ENCODE results near the gene FCRL5.
"Not testable (repeated sequence)": the region's sequence is repeated elsewhere in the genome, so short reads cannot be mapped to it uniquely, and the experiment has no call there.

Gene FCRL5

GRCh38 chr1:157558119-157558518 lies 5.8 kb upstream of the FCRL5 start:
- H3K9me3 Mint-ChIP-seq, result no peaks in the 10 kb centered on the region
- H3K27ac Mint-ChIP-seq, result no peak overlapping the region
- no peaks in the 10 kb centered on the region for H3K36me3 Mint-ChIP-seq (ENCODE audit: low read depth)
- H3K4me3 Mint-ChIP-seq, result no peak overlapping the region
- peaks cover 4% of the 10 kb centered on the region for H3K27me3 Mint-ChIP-seq (ENCODE audit: low read depth)
- peaks cover 2% of the 10 kb centered on the region for H3K4me1 Mint-ChIP-seq (ENCODE audit: low read depth)

GRCh38 chr1:157548081-157548480 lies 4.2 kb downstream of the FCRL5 start:
- H3K36me3 Mint-ChIP-seq (ENCODE audit: low read depth); H3K4me1 Mint-ChIP-seq (ENCODE audit: low read depth); H3K9me3 Mint-ChIP-seq; H3K27me3 Mint-ChIP-seq (ENCODE audit: low read depth); H3K27ac Mint-ChIP-seq; H3K4me3 Mint-ChIP-seq: not testable (repeated sequence)

GRCh38 chr1:157542676-157543075 lies 9.6 kb downstream of the FCRL5 start:
- Mint-ChIP-seq H3K4me1 (ENCODE audit: low read depth) (no peaks in the 10 kb centered on the region), H3K27ac (no peak overlapping the region)

GRCh38 chr1:157540852-157541251 lies 11.5 kb downstream of the FCRL5 start:
- H3K27me3 Mint-ChIP-seq (ENCODE audit: low read depth), result peaks cover 11% of the 10 kb centered on the region
- H3K9me3 Mint-ChIP-seq, result no peaks in the 10 kb centered on the region
- no peaks in the 10 kb centered on the region for H3K36me3 Mint-ChIP-seq (ENCODE audit: low read depth)
- no peaks in the 10 kb centered on the region for H3K4me1 Mint-ChIP-seq (ENCODE audit: low read depth)
- H3K27ac Mint-ChIP-seq, result no peak overlapping the region
- no peak overlapping the region for H3K4me3 Mint-ChIP-seq

More at GRCh38 chr1:157542676-157543075, 9.6 kb downstream of the FCRL5 start:
- Mint-ChIP-seq H3K9me3 (no peaks in the 10 kb centered on the region), H3K4me3 (no peak overlapping the region), H3K27me3 (ENCODE audit: low read depth) (peaks cover 11% of the 10 kb centered on the region), H3K36me3 (ENCODE audit: low read depth) (no peaks in the 10 kb centered on the region)

GRCh38 chr1:157540160-157540748 lies 12.1 kb downstream of the FCRL5 start:
- Mint-ChIP-seq H3K4me3 (no peak overlapping the region), H3K9me3 (no peaks in the 10 kb centered on the region), H3K27ac (no peak overlapping the region), H3K36me3 (ENCODE audit: low read depth) (no peaks in the 10 kb centered on the region), H3K27me3 (ENCODE audit: low read depth) (peaks cover 11% of the 10 kb centered on the region), H3K4me1 (ENCODE audit: low read depth) (no peaks in the 10 kb centered on the region)

- H3K4me3 Mint-ChIP-seq, result no peak overlapping the region
- H3K36me3 Mint-ChIP-seq (ENCODE audit: low read depth), result no peaks in the 10 kb centered on the region
- H3K27ac Mint-ChIP-seq, result no peak overlapping the region
- no peaks in the 10 kb centered on the region for H3K4me1 Mint-ChIP-seq (ENCODE audit: low read depth)
- H3K9me3 Mint-ChIP-seq, result no peaks in the 10 kb centered on the region
- H3K27me3 Mint-ChIP-seq (ENCODE audit: low read depth), result peaks cover 11% of the 10 kb centered on the region
These were observed 12.7 kb downstream of the FCRL5 start for GRCh38 chr1:157539568-157539967.

- Mint-ChIP-seq H3K27ac (no peak overlapping the region), H3K4me1 (ENCODE audit: low read depth) (no peaks in the 10 kb centered on the region), H3K36me3 (ENCODE audit: low read depth) (no peaks in the 10 kb centered on the region), H3K4me3 (no peak overlapping the region), H3K9me3 (no peaks in the 10 kb centered on the region), H3K27me3 (ENCODE audit: low read depth) (peaks cover 9% of the 10 kb centered on the region)
These were observed 19.7 kb downstream of the FCRL5 start for GRCh38 chr1:157532569-157532968.

- H3K4me1 Mint-ChIP-seq (ENCODE audit: low read depth), result peaks cover 3% of the 10 kb centered on the region
- no peaks in the 10 kb centered on the region for H3K27me3 Mint-ChIP-seq (ENCODE audit: low read depth)
- no peak overlapping the region for H3K27ac Mint-ChIP-seq
- no peaks in the 10 kb centered on the region for H3K9me3 Mint-ChIP-seq
- no peaks in the 10 kb centered on the region for H3K36me3 Mint-ChIP-seq (ENCODE audit: low read depth)
- no peak overlapping the region for H3K4me3 Mint-ChIP-seq
These were observed 28.4 kb downstream of the FCRL5 start for GRCh38 chr1:157523774-157524493.

GRCh38 chr1:157521056-157521455 lies 31.3 kb downstream of the FCRL5 start:
- no peak overlapping the region for H3K4me3 Mint-ChIP-seq
- no peaks in the 10 kb centered on the region for H3K9me3 Mint-ChIP-seq
- no peak overlapping the region for H3K27ac Mint-ChIP-seq
- H3K4me1 Mint-ChIP-seq (ENCODE audit: low read depth), result peaks cover 3% of the 10 kb centered on the region
- H3K36me3 Mint-ChIP-seq (ENCODE audit: low read depth), result no peaks in the 10 kb centered on the region
- no peaks in the 10 kb centered on the region for H3K27me3 Mint-ChIP-seq (ENCODE audit: low read depth)

- Mint-ChIP-seq H3K27ac (no peak overlapping the region), H3K9me3 (no peaks in the 10 kb centered on the region)
These were observed 31.9 kb downstream of the FCRL5 start for GRCh38 chr1:157520386-157520935.

GRCh38 chr1:157519451-157519850 lies 32.9 kb downstream of the FCRL5 start:
- Mint-ChIP-seq H3K4me1 (ENCODE audit: low read depth) (peaks cover 2% of the 10 kb centered on the region), H3K36me3 (ENCODE audit: low read depth) (no peaks in the 10 kb centered on the region), H3K4me3 (no peak overlapping the region), H3K27me3 (ENCODE audit: low read depth) (no peaks in the 10 kb centered on the region), H3K27ac (no peak overlapping the region), H3K9me3 (no peaks in the 10 kb centered on the region)

More at GRCh38 chr1:157520386-157520935, 31.9 kb downstream of the FCRL5 start:
- Mint-ChIP-seq H3K27me3 (ENCODE audit: low read depth) (no peaks in the 10 kb centered on the region), H3K36me3 (ENCODE audit: low read depth) (no peaks in the 10 kb centered on the region), H3K4me3 (no peak overlapping the region), H3K4me1 (ENCODE audit: low read depth) (peaks cover 3% of the 10 kb centered on the region)

- no peak overlapping the region for H3K27ac Mint-ChIP-seq
These were observed 35.3 kb downstream of the FCRL5 start for GRCh38 chr1:157517016-157517415.

GRCh38 chr1:157515709-157516108 lies 36.6 kb downstream of the FCRL5 start:
- Mint-ChIP-seq H3K9me3 (no peaks in the 10 kb centered on the region), H3K27me3 (ENCODE audit: low read depth) (peaks cover 3% of the 10 kb centered on the region), H3K4me3 (no peak overlapping the region), H3K36me3 (ENCODE audit: low read depth) (no peaks in the 10 kb centered on the region), H3K27ac (no peak overlapping the region), H3K4me1 (ENCODE audit: low read depth) (no peaks in the 10 kb centered on the region)

More at GRCh38 chr1:157517016-157517415, 35.3 kb downstream of the FCRL5 start:
- H3K4me3 Mint-ChIP-seq, result no peak overlapping the region
- peaks cover 3% of the 10 kb centered on the region for H3K27me3 Mint-ChIP-seq (ENCODE audit: low read depth)
- H3K9me3 Mint-ChIP-seq, result no peaks in the 10 kb centered on the region
- H3K36me3 Mint-ChIP-seq (ENCODE audit: low read depth), result no peaks in the 10 kb centered on the region
- H3K4me1 Mint-ChIP-seq (ENCODE audit: low read depth), result no peaks in the 10 kb centered on the region

- H3K9me3 Mint-ChIP-seq, result no peaks in the 10 kb centered on the region
- H3K4me1 Mint-ChIP-seq (ENCODE audit: low read depth), result no peaks in the 10 kb centered on the region
- no peaks in the 10 kb centered on the region for H3K36me3 Mint-ChIP-seq (ENCODE audit: low read depth)
- H3K27ac Mint-ChIP-seq, result no peak overlapping the region
- H3K4me3 Mint-ChIP-seq, result no peak overlapping the region
- peaks cover 3% of the 10 kb centered on the region for H3K27me3 Mint-ChIP-seq (ENCODE audit: low read depth)
These were observed 37.2 kb downstream of the FCRL5 start for GRCh38 chr1:157515141-157515540.
